OCI-LY7 (cell line): ENCODE results near the gene TOMM20.

Experiments
- EZH2phosphoT487 ChIP-seq: fragments of 200-600 bp; sonication (generic); IDR thresholded peaks from 2 replicates; pipeline ENCODE4 v1.6.1; 2018; ENCODE audit warnings: low read depth, borderline replicate concordance, mild to moderate bottlenecking, mixed run types, antibody characterized with exemption, low read length, moderate library complexity, mixed read lengths
- TF ChIP-seq, protein P1 (sequence below): fragments of 200-600 bp; sonication (generic); conservative IDR thresholded peaks from 2 replicates; pipeline ENCODE4 v1.5.1; 2014; ENCODE audit warnings: mild to moderate bottlenecking, antibody characterized with exemption, low read length, moderate library complexity, mixed read lengths

DNA sequence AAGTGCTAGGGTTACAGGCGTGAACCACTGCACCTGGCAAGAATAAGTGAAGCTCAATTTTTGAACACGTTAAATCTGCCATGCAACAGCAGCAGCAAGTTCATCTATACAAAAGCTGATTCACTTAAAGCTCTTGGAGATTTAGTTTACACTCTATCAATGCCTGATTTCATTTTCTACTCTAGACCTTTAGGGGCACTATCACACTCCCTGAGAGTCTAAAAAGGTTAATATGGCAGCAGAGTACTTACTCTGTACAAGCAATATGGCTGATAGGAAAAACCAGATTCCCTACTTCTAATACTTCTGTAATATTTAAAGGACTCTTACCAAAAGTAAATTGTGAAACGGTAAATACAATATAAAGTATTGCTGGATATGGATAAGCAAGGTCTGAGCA is 27.6 kb upstream of the TOMM20 start:
- TF ChIP-seq, protein P1, sequence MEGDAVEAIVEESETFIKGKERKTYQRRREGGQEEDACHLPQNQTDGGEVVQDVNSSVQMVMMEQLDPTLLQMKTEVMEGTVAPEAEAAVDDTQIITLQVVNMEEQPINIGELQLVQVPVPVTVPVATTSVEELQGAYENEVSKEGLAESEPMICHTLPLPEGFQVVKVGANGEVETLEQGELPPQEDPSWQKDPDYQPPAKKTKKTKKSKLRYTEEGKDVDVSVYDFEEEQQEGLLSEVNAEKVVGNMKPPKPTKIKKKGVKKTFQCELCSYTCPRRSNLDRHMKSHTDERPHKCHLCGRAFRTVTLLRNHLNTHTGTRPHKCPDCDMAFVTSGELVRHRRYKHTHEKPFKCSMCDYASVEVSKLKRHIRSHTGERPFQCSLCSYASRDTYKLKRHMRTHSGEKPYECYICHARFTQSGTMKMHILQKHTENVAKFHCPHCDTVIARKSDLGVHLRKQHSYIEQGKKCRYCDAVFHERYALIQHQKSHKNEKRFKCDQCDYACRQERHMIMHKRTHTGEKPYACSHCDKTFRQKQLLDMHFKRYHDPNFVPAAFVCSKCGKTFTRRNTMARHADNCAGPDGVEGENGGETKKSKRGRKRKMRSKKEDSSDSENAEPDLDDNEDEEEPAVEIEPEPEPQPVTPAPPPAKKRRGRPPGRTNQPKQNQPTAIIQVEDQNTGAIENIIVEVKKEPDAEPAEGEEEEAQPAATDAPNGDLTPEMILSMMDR: peak; percentile 56
- no peak for TF ChIP-seq EZH2phosphoT487
